ENCODE data around the gene MDN1. TPM values are rescaled to one million over a fixed set of nuclear protein-coding genes. Genes with fewer than 3 reads are reported as not detected.

Gene MDN1
- total and polyA plus RNA-seq, 2 of the 13 experiments (the other 11 are each of a cell fraction or from before 2014, with no cell fraction given) = 18.8 to 52.9 TPM

GRCh38 chr6:89655122-89655521 lies 164.5 kb downstream of the MDN1 start:
- no peak for FAIRE-seq
- in situ Hi-C loops (cut with HindIII; ENCODE audit: extremely low pct_ligation_motif_present, low pct_unique_long_range_greater_than_20kb) = no loop called here
- no peaks in the 10 kb centered on the region for H4K20me1 ChIP-seq (ENCODE audit: insufficient read depth, low read length)
- no peaks in the 10 kb centered on the region for H3K27me3 ChIP-seq (ENCODE audit: control insufficient read depth in 1 of 2, insufficient read depth in 2 of 2, low read length in 2 of 2)
- H3K4me3 ChIP-seq (replicated peaks in 1 of 3; ENCODE audit: insufficient read depth in 1 of 3, low read depth in 2 of 3, low read length in 3 of 3) = no peak overlapping the region
- no peak for DNase-seq (ENCODE audit: low spot score)
- H3K9ac ChIP-seq (ENCODE audit: insufficient read depth, low read depth, low read length) = no peak overlapping the region
- POLR2A ChIA-PET = no interaction called here
- H3K79me2 ChIP-seq (ENCODE audit: insufficient read depth, low read length) = no peaks in the 10 kb centered on the region
- no peak overlapping the region for H3K27ac ChIP-seq (ENCODE audit: extremely low read length, insufficient read depth, low read length)
- no peaks in the 10 kb centered on the region for H3K4me1 ChIP-seq (ENCODE audit: insufficient read depth, low read length)
- intact Hi-C loops (cut with micrococcal nuclease; ENCODE audit: unreplicated experiment) = no loop called here
- TF ChIP-seq CENPX (CRISPR knock-in tag; IDR thresholded peaks at IDR 0.05) = no peak
- TF ChIP-seq ZNF615 (CRISPR knock-in tag; IDR thresholded peaks at IDR 0.05; ENCODE audit: borderline replicate concordance) = no peak
- TF ChIP-seq KLF6 (CRISPR knock-in tag; IDR thresholded peaks at IDR 0.05) = no peak
- no peak for TF ChIP-seq NFE2L1 (CRISPR knock-in tag; IDR thresholded peaks at IDR 0.05; ENCODE audit: borderline replicate concordance)
- TF ChIP-seq ZFP36L2 (CRISPR knock-in tag; IDR thresholded peaks at IDR 0.05) = no peak
- no peak for TF ChIP-seq ZNF839 (CRISPR knock-in tag; IDR thresholded peaks at IDR 0.05; ENCODE audit: borderline replicate concordance)
- no peak for TF ChIP-seq BATF2 (CRISPR knock-in tag; IDR thresholded peaks at IDR 0.05)
- no peak for TF ChIP-seq ETV5 (CRISPR knock-in tag; IDR thresholded peaks at IDR 0.05; ENCODE audit: borderline replicate concordance)
- no peak for TF ChIP-seq ATF3 (CRISPR knock-in tag; IDR thresholded peaks at IDR 0.05)
- TF ChIP-seq KDM1A (CRISPR knock-in tag; IDR thresholded peaks at IDR 0.05) = no peak
- TF ChIP-seq RFX5 (IDR thresholded peaks at IDR 0.05; ENCODE audit: low read depth, low read length) = no peak
- no peak for TF ChIP-seq SMYD3 (CRISPR knock-in tag; IDR thresholded peaks at IDR 0.05)
- TF ChIP-seq HNRNPL (IDR thresholded peaks at IDR 0.05; ENCODE audit: low read depth, low read length) = no peak
- H3K36me3 ChIP-seq (replicated peaks in 1 of 2; ENCODE audit: control insufficient read depth in 1 of 2, insufficient read depth in 2 of 2, low read length in 2 of 2) = peaks cover 28 to 82% of the 10 kb centered on the region in 2 experiments
- no peak overlapping the region for H2AFZ ChIP-seq (ENCODE audit: low read length)
- WGBS (ENCODE audit: low lambda C conversion rate) = 95% methylated on average over 2 of the region's 2 CpGs
- ATAC-seq = no peak
- H3K9me3 ChIP-seq (ENCODE audit: low read length) = no peaks in the 10 kb centered on the region
- CTCF ChIA-PET (ENCODE audit: low intra/inter-chr PET ratio, low total read pairs) = no interaction called here
- H3K4me2 ChIP-seq (ENCODE audit: low read depth, low read length) = no peak overlapping the region
- no TSS peak for BruUV-seq (replicated peaks)

All from HepG2 (cell line).